Neural progenitor cell (in vitro differentiated cells): ENCODE data around the gene ADAM23. TPM values are rescaled to one million over a fixed set of nuclear protein-coding genes. Genes with fewer than 3 reads are reported as not detected.

Experiments used
- DNase-seq: peaks from one replicate; pipeline ENCODE4 v3.0.0-alpha.2; 2016; ENCODE audit warnings: low spot score
- H2AFZ ChIP-seq: fragments of 200-600 bp; sonication (generic); replicated peaks from 2 replicates; pipeline ENCODE4 v1.6.1; 2016; ENCODE audit warnings: antibody characterized with exemption
- H3F3A ChIP-seq: fragments of 200-600 bp; sonication (generic); 2 replicates; pipeline ENCODE4 v1.6.1; 2016; ENCODE audit warnings: antibody characterized with exemption, low read depth
- H3K27ac ChIP-seq: fragments of 200-600 bp; sonication (generic); 2 replicates; pipeline ENCODE4 v1.5.1; 2016; ENCODE audit warnings: mild to moderate bottlenecking
- H3K27me3 ChIP-seq: fragments of 200-600 bp; sonication (generic); 2 replicates; pipeline ENCODE4 v1.6.1; 2016; ENCODE audit warnings: mild to moderate bottlenecking, moderate library complexity
- H3K36me3 ChIP-seq: fragments of 200-600 bp; sonication (generic); 2 replicates; pipeline ENCODE4 v1.5.1; 2016
- H3K4me1 ChIP-seq: fragments of 200-600 bp; sonication (generic); 2 replicates; pipeline ENCODE4 v1.6.1; 2016; ENCODE audit warnings: mixed run types
- H3K4me2 ChIP-seq: fragments of 200-600 bp; sonication (generic); 2 replicates; pipeline ENCODE4 v1.6.1; 2016
- H3K4me3 ChIP-seq: fragments of 200-600 bp; sonication (generic); 2 replicates; pipeline ENCODE4 v1.5.1; 2016
- H3K79me2 ChIP-seq: fragments of 200-600 bp; sonication (generic); 2 replicates; pipeline ENCODE4 v1.6.1; 2016; ENCODE audit warnings: low read depth
- H3K9ac ChIP-seq: fragments of 200-600 bp; sonication (generic); 2 replicates; pipeline ENCODE4 v1.6.1; 2016
- H3K9me3 ChIP-seq: fragments of 200-600 bp; sonication (generic); 2 replicates; pipeline ENCODE4 v1.5.1; 2016; ENCODE audit warnings: low read depth
- H4K20me1 ChIP-seq: fragments of 200-600 bp; sonication (generic); 2 replicates; pipeline ENCODE4 v1.6.1; 2016; ENCODE audit warnings: low read depth
- H3K27ac Mint-ChIP-seq: 3 replicates; pipeline ENCODE4 v1.8.0; 2021; ENCODE audit warnings: mixed read lengths
- H3K27me3 Mint-ChIP-seq: 2 replicates; pipeline ENCODE4 v1.8.0; 2022; ENCODE audit warnings: low read depth, mild to moderate bottlenecking, inconsistent platforms, moderate library complexity, mixed read lengths; ENCODE audit not compliant: insufficient read depth
- H3K36me3 Mint-ChIP-seq: 3 replicates; pipeline ENCODE4 v1.8.0; 2021; ENCODE audit warnings: mixed read lengths
- H3K4me1 Mint-ChIP-seq: 3 replicates; pipeline ENCODE4 v1.8.0; 2021; ENCODE audit warnings: mixed read lengths
- H3K4me3 Mint-ChIP-seq: 3 replicates; pipeline ENCODE4 v1.8.0; 2021; ENCODE audit warnings: mild to moderate bottlenecking, moderate library complexity, mixed read lengths
- H3K9me3 Mint-ChIP-seq: 3 replicates; pipeline ENCODE4 v1.8.0; 2020; ENCODE audit warnings: mixed read lengths
- CTCF ChIP-seq: fragments of 200-600 bp; sonication (generic); IDR thresholded peaks from 2 replicates; pipeline ENCODE4 v1.5.1; 2017; ENCODE audit warnings: antibody characterized with exemption, mild to moderate bottlenecking
- EZH2 ChIP-seq: fragments of 200-600 bp; sonication (generic); IDR thresholded peaks from 2 replicates; pipeline ENCODE4 v1.6.1; 2017; ENCODE audit warnings: antibody characterized with exemption, mild to moderate bottlenecking, moderate library complexity
- EZH2phosphoT487 ChIP-seq: fragments of 200-600 bp; sonication (generic); IDR thresholded peaks from 2 replicates; pipeline ENCODE4 v1.6.1; 2017; ENCODE audit warnings: antibody characterized with exemption
- total RNA-seq: library from RNA; depleted of rRNA; stranded (reverse); fragments of >200 nt; gene quantifications from 2 replicates; pipeline ENCODE4 v1.2.3, GENCODE V29; 2015; ENCODE audit warnings: low replicate concordance

ADAM23 gene
- total RNA-seq, 1 donor from 2014 or later, result 17.2 TPM

DNA sequence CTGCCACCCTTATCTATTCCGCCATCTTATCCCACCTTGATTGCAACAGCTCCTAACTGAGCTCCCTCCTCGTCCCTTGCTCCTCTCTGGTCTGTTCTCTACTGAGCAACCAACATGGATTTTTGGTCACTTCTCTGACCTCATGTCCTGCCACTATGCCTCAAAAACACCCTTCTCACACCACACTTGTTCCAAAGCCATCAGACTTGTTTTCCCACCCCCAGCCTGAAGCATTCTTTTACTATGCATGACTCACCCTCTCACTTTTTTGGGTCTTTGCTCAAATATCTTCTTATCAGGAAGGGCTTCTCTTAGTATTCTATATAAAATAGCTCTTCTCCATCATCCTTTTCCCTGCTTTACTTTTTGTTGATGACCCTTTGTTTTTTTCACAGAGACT, 196.3 kb downstream of the ADAM23 start:
- Histone ChIP-seq H2AFZ (no peak overlapping the region), H3F3A (peaks cover 4% of the 10 kb centered on the region), H3K27me3 (peaks cover 74% of the 10 kb centered on the region)

DNA sequence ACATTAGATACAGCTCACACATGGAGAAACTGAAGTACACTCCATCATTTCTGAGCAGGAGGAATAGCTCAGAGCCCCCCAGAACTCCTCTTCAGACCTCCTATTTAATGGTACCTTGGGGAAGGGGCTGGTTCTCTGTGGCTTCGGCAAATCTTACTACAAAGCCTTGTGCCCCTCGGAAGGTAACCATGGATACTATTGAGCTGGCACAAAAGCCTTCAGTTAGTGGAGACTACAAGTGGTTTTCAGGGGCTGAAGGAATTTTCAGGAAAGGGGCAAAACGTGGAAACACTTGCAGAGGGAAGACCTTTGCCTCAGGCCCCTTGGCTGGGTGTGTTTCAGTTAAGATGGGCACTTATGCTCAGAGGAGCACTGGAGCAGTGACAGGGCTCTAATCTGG, 197.9 kb downstream of the ADAM23 start:
- TF ChIP-seq CTCF, result no peak
- peak; percentile 10 for TF ChIP-seq EZH2
- peak overlapping the region; percentile 36 for H3K4me3 Mint-ChIP-seq
- Histone ChIP-seq H3F3A (peaks cover 4% of the 10 kb centered on the region), H3K36me3 (no peaks in the 10 kb centered on the region), H2AFZ (no peak overlapping the region), H3K4me3 (peak overlapping the region; percentile 46), H4K20me1 (peaks cover 13% of the 10 kb centered on the region), H3K4me1 (peaks cover 19% of the 10 kb centered on the region), H3K4me2 (peak overlapping the region; percentile 79), H3K27ac (no peak overlapping the region), H3K79me2 (no peaks in the 10 kb centered on the region), H3K9ac (no peak overlapping the region), H3K9me3 (no peaks in the 10 kb centered on the region), H3K27me3 (peaks cover 86% of the 10 kb centered on the region)
- no peaks in the 10 kb centered on the region for H3K36me3 Mint-ChIP-seq
- H3K27me3 Mint-ChIP-seq, result peaks cover 12% of the 10 kb centered on the region
- no peaks in the 10 kb centered on the region for H3K9me3 Mint-ChIP-seq
- peak; percentile 57 for DNase-seq
- H3K4me1 Mint-ChIP-seq, result peaks cover 6% of the 10 kb centered on the region
- H3K27ac Mint-ChIP-seq, result no peak overlapping the region

More for the DNA sequence above, 196.3 kb downstream of the ADAM23 start:
- Histone ChIP-seq H3K4me2 (no peak overlapping the region), H3K79me2 (no peaks in the 10 kb centered on the region), H3K4me3 (no peak overlapping the region), H3K27ac (no peak overlapping the region), H3K4me1 (peaks cover 19% of the 10 kb centered on the region), H3K9ac (no peak overlapping the region), H3K36me3 (no peaks in the 10 kb centered on the region), H3K9me3 (no peaks in the 10 kb centered on the region), H4K20me1 (peaks cover 13% of the 10 kb centered on the region)
- Mint-ChIP-seq H3K4me1 (peaks cover 6% of the 10 kb centered on the region), H3K4me3 (no peak overlapping the region), H3K27me3 (peaks cover 12% of the 10 kb centered on the region), H3K9me3 (no peaks in the 10 kb centered on the region), H3K36me3 (no peaks in the 10 kb centered on the region), H3K27ac (no peak overlapping the region)
- DNase-seq, result no peak
- no peak for TF ChIP-seq EZH2
- no peak for TF ChIP-seq EZH2phosphoT487
- no peak for TF ChIP-seq CTCF

GRCh38 chr2:206642075-206643025, 199.0 kb downstream of the ADAM23 start, which contains the start of gene FAM237A:
TSS of gene FAM237A (plus strand) at chr2:206642487. CDS start at chr2:206644237, 1,750 bp downstream.
- Histone ChIP-seq H3K9me3 (no peaks in the 10 kb centered on the region), H3K4me3 (peak within 1 kb of the TSS; percentile 46), H3K4me1 (peaks cover 19% of the 10 kb centered on the region), H2AFZ (no peak within 1 kb of the TSS), H3K27ac (no peak within 1 kb of the TSS), H3K79me2 (no peaks in the 10 kb centered on the region), H3K4me2 (peak within 1 kb of the TSS; percentile 79), H3K36me3 (no peaks in the 10 kb centered on the region), H3K9ac (no peak within 1 kb of the TSS), H3K27me3 (peaks cover 89% of the 10 kb centered on the region), H4K20me1 (peaks cover 13% of the 10 kb centered on the region), H3F3A (peaks cover 4% of the 10 kb centered on the region)
- peaks cover 12% of the 10 kb centered on the region for H3K27me3 Mint-ChIP-seq
- H3K27ac Mint-ChIP-seq, result no peak within 1 kb of the TSS
- TF ChIP-seq EZH2phosphoT487 (no peak), EZH2 (peak; percentile 75)
- no peaks in the 10 kb centered on the region for H3K36me3 Mint-ChIP-seq
- peak; percentile 89 for DNase-seq
- H3K9me3 Mint-ChIP-seq, result no peaks in the 10 kb centered on the region
- H3K4me1 Mint-ChIP-seq, result peaks cover 6% of the 10 kb centered on the region
- H3K4me3 Mint-ChIP-seq, result peak within 1 kb of the TSS; percentile 44

- no peaks in the 10 kb centered on the region for H3K36me3 ChIP-seq
- H2AFZ ChIP-seq, result no peak overlapping the region
- no peak overlapping the region for H3K27ac ChIP-seq
- Mint-ChIP-seq H3K4me1 (no peaks in the 10 kb centered on the region), H3K27ac (no peak overlapping the region), H3K4me3 (no peak overlapping the region), H3K36me3 (no peaks in the 10 kb centered on the region), H3K27me3 (peaks cover 4% of the 10 kb centered on the region), H3K9me3 (no peaks in the 10 kb centered on the region)
- DNase-seq, result no peak
- TF ChIP-seq EZH2phosphoT487, result no peak
- peaks cover 33% of the 10 kb centered on the region for H3K27me3 ChIP-seq
- H3K4me3 ChIP-seq, result no peak overlapping the region
- no peaks in the 10 kb centered on the region for H4K20me1 ChIP-seq
- no peaks in the 10 kb centered on the region for H3K9me3 ChIP-seq
- H3F3A ChIP-seq, result no peaks in the 10 kb centered on the region
- H3K9ac ChIP-seq, result no peak overlapping the region
- H3K79me2 ChIP-seq, result no peaks in the 10 kb centered on the region
- no peak overlapping the region for H3K4me2 ChIP-seq
- H3K4me1 ChIP-seq, result no peaks in the 10 kb centered on the region
These were observed 204.7 kb downstream of the ADAM23 start for GRCh38 chr2:206647985-206648384.
